MM.1S (cell line): ENCODE data around the gene AANAT.

Source experiments
- DNase-seq: peaks from one replicate; pipeline ENCODE4 v3.0.0-alpha.2; 2015
- H2AFZ ChIP-seq: fragments of 300-600 bp; sonication (generic); 2 replicates; pipeline ENCODE4 v1.6.0; 2016; ENCODE audit warnings: antibody characterized with exemption, low read length
- H3F3A ChIP-seq: fragments of 300-600 bp; sonication (generic); 2 replicates; pipeline ENCODE4 v1.6.1; 2016; ENCODE audit warnings: mild to moderate bottlenecking, antibody characterized with exemption, low read length, moderate library complexity, mixed read lengths; ENCODE audit not compliant: insufficient read depth
- H3K27ac ChIP-seq: fragments of 300-600 bp; sonication (generic); 2 replicates; pipeline ENCODE4 v1.5.1; 2016; ENCODE audit warnings: mild to moderate bottlenecking, low read length
- H3K27me3 ChIP-seq: fragments of 300-600 bp; sonication (generic); replicated peaks from 2 replicates; pipeline ENCODE4 v1.6.0; 2016; ENCODE audit warnings: low read length; ENCODE audit not compliant: insufficient read depth
- H3K36me3 ChIP-seq: fragments of 300-600 bp; sonication (generic); replicated peaks from 2 replicates; pipeline ENCODE4 v1.6.1; 2016; ENCODE audit warnings: mild to moderate bottlenecking, low read length, mixed read lengths; ENCODE audit not compliant: insufficient read depth
- H3K4me1 ChIP-seq: fragments of 300-600 bp; sonication (generic); 2 replicates; pipeline ENCODE4 v1.6.1; 2016; ENCODE audit warnings: low read length, mixed read lengths
- H3K4me2 ChIP-seq: fragments of 300-600 bp; sonication (generic); 2 replicates; pipeline ENCODE4 v1.6.0; 2016; ENCODE audit warnings: low read depth, low read length
- H3K4me3 ChIP-seq: fragments of 300-600 bp; sonication (generic); 2 replicates; pipeline ENCODE4 v1.5.1; 2016; ENCODE audit warnings: low read length, mixed read lengths
- H3K79me2 ChIP-seq: fragments of 300-600 bp; sonication (generic); 2 replicates; pipeline ENCODE4 v1.6.1; 2016; ENCODE audit warnings: mixed run types, low read length, mixed read lengths
- H3K9ac ChIP-seq: fragments of 300-600 bp; sonication (generic); 2 replicates; pipeline ENCODE4 v1.6.1; 2016; ENCODE audit warnings: low read length, mixed read lengths
- H3K9me2 ChIP-seq: fragments of 300-600 bp; sonication (generic); replicated peaks from 2 replicates; pipeline ENCODE4 v1.6.1; 2016; ENCODE audit warnings: mild to moderate bottlenecking, low read length, mixed read lengths; ENCODE audit not compliant: insufficient read depth
- H3K9me3 ChIP-seq: fragments of 300-600 bp; sonication (generic); replicated peaks from 2 replicates; pipeline ENCODE4 v1.6.1; 2016; ENCODE audit warnings: mild to moderate bottlenecking, low read length, mixed read lengths; ENCODE audit not compliant: insufficient read depth
- H4K20me1 ChIP-seq: fragments of 300-600 bp; sonication (generic); 2 replicates; pipeline ENCODE4 v1.6.1; 2016; ENCODE audit warnings: mild to moderate bottlenecking, low read length, moderate library complexity, mixed read lengths; ENCODE audit not compliant: insufficient read depth
- CTCF ChIP-seq: fragments of 300-600 bp; sonication (generic); IDR thresholded peaks from 2 replicates; pipeline ENCODE4 v1.5.1; 2016; ENCODE audit warnings: antibody characterized with exemption, low read length, mixed read lengths
- EZH2 ChIP-seq: fragments of 300-600 bp; sonication (generic); optimal IDR thresholded peaks from 2 replicates; pipeline ENCODE3; 2017; ENCODE audit warnings: low read depth, mild to moderate bottlenecking, antibody characterized with exemption, low read length, mixed read lengths
- EZH2phosphoT487 ChIP-seq: fragments of 300-600 bp; sonication (generic); IDR thresholded peaks from 2 replicates; pipeline ENCODE4 v1.6.1; 2018; ENCODE audit warnings: antibody characterized with exemption, low read length

AANAT gene

GRCh38 chr17:76426853-76427252 is 40.5 kb upstream of the AANAT start:
- Histone ChIP-seq H3K27me3 (no peaks in the 10 kb centered on the region), H3F3A (no peaks in the 10 kb centered on the region), H2AFZ (no peak overlapping the region), H3K4me1 (no peaks in the 10 kb centered on the region), H3K9me3 (no peaks in the 10 kb centered on the region), H3K9ac (no peak overlapping the region), H3K36me3 (no peaks in the 10 kb centered on the region), H3K4me3 (no peak overlapping the region), H3K27ac (no peak overlapping the region), H3K9me2 (no peaks in the 10 kb centered on the region), H3K79me2 (peaks cover 55% of the 10 kb centered on the region), H4K20me1 (no peaks in the 10 kb centered on the region), H3K4me2 (no peak overlapping the region)
- no peak for TF ChIP-seq EZH2phosphoT487
- no peak for TF ChIP-seq EZH2
- DNase-seq: no peak

GRCh38 chr17:76427501-76428231 is 39.7 kb upstream of the AANAT start:
- no peak for DNase-seq
- H3K9me2 ChIP-seq: no peaks in the 10 kb centered on the region
- peaks cover 55% of the 10 kb centered on the region for H3K79me2 ChIP-seq
- no peak for TF ChIP-seq EZH2
- no peak for TF ChIP-seq EZH2phosphoT487
- TF ChIP-seq CTCF: no peak
- H3K9me3 ChIP-seq: no peaks in the 10 kb centered on the region
- no peak overlapping the region for H3K9ac ChIP-seq
- no peak overlapping the region for H2AFZ ChIP-seq
- no peaks in the 10 kb centered on the region for H3K36me3 ChIP-seq
- no peaks in the 10 kb centered on the region for H3K27me3 ChIP-seq
- peaks cover 5% of the 10 kb centered on the region; the same call in 1 of the 2 replicates for H4K20me1 ChIP-seq
- no peak overlapping the region for H3K27ac ChIP-seq
- H3K4me2 ChIP-seq: no peak overlapping the region
- H3F3A ChIP-seq: no peaks in the 10 kb centered on the region
- no peak overlapping the region for H3K4me3 ChIP-seq
- H3K4me1 ChIP-seq: no peaks in the 10 kb centered on the region

- no peak overlapping the region for H3K4me3 ChIP-seq
- no peak overlapping the region for H3K9ac ChIP-seq
- H4K20me1 ChIP-seq: peaks cover 5% of the 10 kb centered on the region; the same call in 1 of the 2 replicates
- H2AFZ ChIP-seq: no peak overlapping the region
- H3K4me2 ChIP-seq: no peak overlapping the region
- no peaks in the 10 kb centered on the region for H3K27me3 ChIP-seq
- H3F3A ChIP-seq: no peaks in the 10 kb centered on the region
- no peaks in the 10 kb centered on the region for H3K9me3 ChIP-seq
- peaks cover 58% of the 10 kb centered on the region for H3K79me2 ChIP-seq
- no peaks in the 10 kb centered on the region for H3K36me3 ChIP-seq
- no peaks in the 10 kb centered on the region for H3K9me2 ChIP-seq
- H3K27ac ChIP-seq: no peak overlapping the region
- DNase-seq: no peak
- no peaks in the 10 kb centered on the region for H3K4me1 ChIP-seq
- no peak for TF ChIP-seq CTCF
- no peak for TF ChIP-seq EZH2
- TF ChIP-seq EZH2phosphoT487: no peak
These were observed 38.9 kb upstream of the AANAT start for GRCh38 chr17:76428511-76428910.

- H3K79me2 ChIP-seq: peaks cover 85% of the 10 kb centered on the region
These were observed 35.9 kb upstream of the AANAT start for GRCh38 chr17:76431509-76431908.

More at GRCh38 chr17:76431509-76431908, 35.9 kb upstream of the AANAT start:
- Histone ChIP-seq H3K9ac (no peak overlapping the region), H3K4me2 (no peak overlapping the region), H3K4me3 (no peak overlapping the region), H3K27ac (no peak overlapping the region), H3K9me2 (no peaks in the 10 kb centered on the region), H4K20me1 (peaks cover 5% of the 10 kb centered on the region; the same call in 1 of the 2 replicates), H3K27me3 (no peaks in the 10 kb centered on the region), H3K4me1 (no peaks in the 10 kb centered on the region), H2AFZ (no peak overlapping the region), H3F3A (no peaks in the 10 kb centered on the region), H3K36me3 (no peaks in the 10 kb centered on the region), H3K9me3 (no peaks in the 10 kb centered on the region)
- DNase-seq: no peak
- TF ChIP-seq CTCF (no peak), EZH2phosphoT487 (no peak), EZH2 (no peak)
